Calu3 (cell line): ENCODE data around the gene AK9. TPM values are rescaled to one million over a fixed set of nuclear protein-coding genes. Genes with fewer than 3 reads are reported as not detected.
"Not testable (repeated sequence)": the region's sequence is repeated elsewhere in the genome, so short reads cannot be mapped to it uniquely, and the experiment has no call there.

Source experiments
- BruUV-seq: library from RNA; stranded (reverse); fragments of 400-500 nt; replicated peaks from 2 replicates; lab custom pipeline; 2021; lab: Mats Ljungman, UMichigan
- CTCF ChIA-PET: fragments of 300-600 bp; sonication (Branson Sonifier 250); formaldehyde crosslinking; loops from one replicate; lab custom pipeline; 2022; ENCODE audit warnings: antibody characterized with exemption; lab: Charles Lee
- DNase-seq: peaks from one replicate; pipeline ENCODE4 v3.0.0; 2022
- H3K27ac Mint-ChIP-seq: one replicate; pipeline ENCODE4 v1.8.0; 2022; ENCODE audit warnings: mixed read lengths; ENCODE audit not compliant: unreplicated experiment
- H3K27me3 Mint-ChIP-seq: one replicate; pipeline ENCODE4 v1.8.0; 2022; ENCODE audit warnings: mixed read lengths; ENCODE audit not compliant: unreplicated experiment
- H3K36me3 Mint-ChIP-seq: one replicate; pipeline ENCODE4 v1.8.0; 2022; ENCODE audit warnings: mild to moderate bottlenecking, moderate library complexity, mixed read lengths; ENCODE audit not compliant: insufficient read depth, unreplicated experiment
- H3K4me1 Mint-ChIP-seq: one replicate; pipeline ENCODE4 v1.8.0; 2022; ENCODE audit warnings: mild to moderate bottlenecking, low read depth, mixed read lengths; ENCODE audit not compliant: unreplicated experiment
- H3K4me3 Mint-ChIP-seq: one replicate; pipeline ENCODE4 v1.8.0; 2022; ENCODE audit warnings: mild to moderate bottlenecking, low read depth, moderate library complexity, mixed read lengths; ENCODE audit not compliant: unreplicated experiment
- H3K9me3 Mint-ChIP-seq: one replicate; pipeline ENCODE4 v1.8.0; 2022; ENCODE audit warnings: low read depth, mixed read lengths; ENCODE audit not compliant: unreplicated experiment
- intact Hi-C: fragments of 100-400 bp; cut with micrococcal nuclease; formaldehyde crosslinking; loops from one replicate; pipeline ENCODE4 v1.10.0; 2022; ENCODE audit not compliant: unreplicated experiment
- total RNA-seq: library from RNA; stranded (reverse); gene quantifications from 2 replicates; pipeline ENCODE4 v1.2.3, GENCODE V29; 2022
- TF ChIP-seq, protein P1 (sequence below): fragments of 200-600 bp; IDR thresholded peaks from one replicate; pipeline ENCODE4 v1.8.0; 2022; ENCODE audit warnings: antibody characterized with exemption; ENCODE audit not compliant: unreplicated experiment

Gene AK9
- total RNA-seq, 1 experiment from 2014 or later, result 7.6 TPM

DNA sequence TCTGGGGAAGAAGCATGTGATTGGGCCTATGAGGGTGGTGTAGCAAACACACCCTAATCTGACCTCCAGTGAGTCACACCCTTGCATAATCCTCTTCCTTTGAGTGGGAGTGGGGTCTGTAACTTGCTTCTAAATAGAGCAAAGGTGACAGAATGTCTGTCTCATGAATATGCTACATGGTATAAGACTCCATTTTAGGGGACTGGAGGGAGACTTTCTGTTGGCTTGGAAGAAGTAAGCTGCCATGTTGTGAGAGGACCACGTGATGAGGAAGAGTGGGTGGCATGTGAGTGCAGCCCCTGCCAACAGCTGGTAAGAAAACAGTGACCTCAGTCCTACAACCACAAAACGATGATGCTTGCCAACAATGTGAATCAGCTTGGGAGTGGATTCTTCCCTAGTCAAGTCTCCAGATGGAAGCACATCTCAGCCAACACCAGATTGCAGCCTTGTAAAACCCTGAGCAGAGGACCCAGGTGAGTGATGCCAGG lies 3.7 kb downstream of the AK9 start:
- H3K4me1 Mint-ChIP-seq, result peaks cover 18% of the 10 kb centered on the region
- peak; percentile 31 for DNase-seq
- peak overlapping the region; percentile 64 for H3K27ac Mint-ChIP-seq
- peaks cover 18% of the 10 kb centered on the region for H3K36me3 Mint-ChIP-seq
- TF ChIP-seq, protein P1, sequence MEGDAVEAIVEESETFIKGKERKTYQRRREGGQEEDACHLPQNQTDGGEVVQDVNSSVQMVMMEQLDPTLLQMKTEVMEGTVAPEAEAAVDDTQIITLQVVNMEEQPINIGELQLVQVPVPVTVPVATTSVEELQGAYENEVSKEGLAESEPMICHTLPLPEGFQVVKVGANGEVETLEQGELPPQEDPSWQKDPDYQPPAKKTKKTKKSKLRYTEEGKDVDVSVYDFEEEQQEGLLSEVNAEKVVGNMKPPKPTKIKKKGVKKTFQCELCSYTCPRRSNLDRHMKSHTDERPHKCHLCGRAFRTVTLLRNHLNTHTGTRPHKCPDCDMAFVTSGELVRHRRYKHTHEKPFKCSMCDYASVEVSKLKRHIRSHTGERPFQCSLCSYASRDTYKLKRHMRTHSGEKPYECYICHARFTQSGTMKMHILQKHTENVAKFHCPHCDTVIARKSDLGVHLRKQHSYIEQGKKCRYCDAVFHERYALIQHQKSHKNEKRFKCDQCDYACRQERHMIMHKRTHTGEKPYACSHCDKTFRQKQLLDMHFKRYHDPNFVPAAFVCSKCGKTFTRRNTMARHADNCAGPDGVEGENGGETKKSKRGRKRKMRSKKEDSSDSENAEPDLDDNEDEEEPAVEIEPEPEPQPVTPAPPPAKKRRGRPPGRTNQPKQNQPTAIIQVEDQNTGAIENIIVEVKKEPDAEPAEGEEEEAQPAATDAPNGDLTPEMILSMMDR, result no peak
- no peaks in the 10 kb centered on the region for H3K9me3 Mint-ChIP-seq
- H3K4me3 Mint-ChIP-seq, result no peak overlapping the region
- intact Hi-C loops, result no loop called here
- CTCF ChIA-PET, result interaction anchor here (0.6 to 0.8 kb wide), 2 partner anchors 20 to 232 kb away, joined by 4 read pairs; partner anchors contain the start of gene MICAL1
- no TSS peak for BruUV-seq
- no peaks in the 10 kb centered on the region for H3K27me3 Mint-ChIP-seq

DNA sequence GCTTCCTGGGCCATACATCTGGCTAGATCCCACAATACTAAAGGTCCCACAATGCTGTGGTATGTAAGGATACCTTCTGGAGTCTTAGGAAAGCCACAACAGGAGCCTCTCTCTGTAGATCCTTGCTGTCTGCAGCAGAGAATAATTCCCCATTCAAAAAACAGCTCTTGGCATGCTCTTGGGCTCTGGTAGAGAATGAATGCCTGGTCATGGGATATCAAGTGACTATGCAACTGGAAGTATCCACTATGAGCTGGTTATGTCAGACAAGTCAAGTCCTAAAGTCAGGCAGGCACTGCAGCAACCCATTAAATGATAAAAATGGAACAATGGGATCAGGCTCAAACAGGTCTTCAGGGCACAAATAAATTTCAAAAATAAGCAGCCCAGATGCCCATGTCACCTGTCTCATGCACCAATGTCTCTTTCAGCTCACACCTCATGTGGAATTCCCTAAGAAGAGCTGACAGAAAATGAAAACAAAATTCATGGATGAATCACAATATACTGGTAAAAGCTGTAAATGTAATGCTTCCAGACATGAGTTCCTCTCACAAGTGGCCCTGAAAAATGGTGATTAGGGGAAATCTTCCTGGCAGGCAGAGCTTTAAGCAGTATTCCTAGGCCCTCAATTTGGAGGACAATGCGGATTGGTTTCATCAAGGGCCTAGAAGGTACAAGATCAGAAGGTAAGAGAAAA lies 4.3 kb downstream of the AK9 start:
- Mint-ChIP-seq H3K27ac (peak overlapping the region; percentile 64), H3K4me1 (peaks cover 18% of the 10 kb centered on the region), H3K4me3 (no peak overlapping the region), H3K27me3 (no peaks in the 10 kb centered on the region), H3K36me3 (peaks cover 17% of the 10 kb centered on the region), H3K9me3 (no peaks in the 10 kb centered on the region)
- DNase-seq, result no peak
- intact Hi-C loops, result no loop called here
- BruUV-seq, result no TSS peak
- TF ChIP-seq, protein P1, result no peak
- CTCF ChIA-PET, result interaction anchor here (0.8 kb wide), 1 partner anchor 20 kb away, joined by 4 read pairs; no protein-coding TSS in a partner anchor

DNA sequence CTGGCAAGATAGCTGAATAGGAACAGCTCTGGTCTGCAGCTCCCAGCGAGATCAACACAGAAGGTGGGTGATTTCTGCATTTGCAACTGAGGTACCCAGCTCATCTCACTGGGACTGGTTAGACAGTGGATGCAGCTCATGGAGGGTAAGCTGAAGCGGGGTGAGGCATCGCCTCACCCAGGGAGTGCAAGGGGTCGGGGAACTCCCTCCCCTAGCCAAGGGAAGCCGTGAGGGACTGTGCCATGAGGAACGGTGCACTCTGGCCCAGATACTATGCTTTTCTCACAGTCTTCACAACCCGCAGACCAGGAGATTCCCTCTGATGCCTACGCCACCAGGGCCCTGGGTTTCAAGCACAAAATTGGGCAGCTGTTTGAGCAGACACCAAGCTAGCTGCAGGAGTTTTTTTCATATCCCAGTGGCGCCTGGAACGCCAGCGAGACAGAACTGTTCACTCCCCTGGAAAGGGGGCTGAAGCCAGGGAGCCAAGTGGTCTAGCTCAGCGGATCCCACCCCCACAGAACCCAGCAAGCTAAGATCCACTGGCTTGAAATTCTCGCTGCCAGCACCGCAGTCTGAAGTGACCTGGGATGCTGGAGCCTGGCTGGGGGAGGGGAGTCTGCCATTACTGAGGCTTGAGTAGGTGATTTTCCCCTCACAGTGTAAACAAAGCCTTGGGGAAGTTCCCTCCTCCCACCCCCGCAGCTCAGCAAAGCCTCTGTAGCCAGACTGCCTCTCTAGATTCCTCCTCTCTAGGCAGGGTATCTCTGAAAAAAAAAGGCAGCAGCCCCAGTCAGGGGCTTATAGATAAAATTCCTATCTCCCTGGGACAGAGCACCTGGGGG lies 12.1 kb downstream of the AK9 start:
- H3K4me1 Mint-ChIP-seq, H3K27ac Mint-ChIP-seq, CTCF ChIA-PET, H3K27me3 Mint-ChIP-seq, H3K36me3 Mint-ChIP-seq, intact Hi-C loops, H3K9me3 Mint-ChIP-seq, BruUV-seq: not testable (repeated sequence)
- DNase-seq, result peak; percentile 24
- H3K4me3 Mint-ChIP-seq, result peak overlapping the region; percentile 17

DNA sequence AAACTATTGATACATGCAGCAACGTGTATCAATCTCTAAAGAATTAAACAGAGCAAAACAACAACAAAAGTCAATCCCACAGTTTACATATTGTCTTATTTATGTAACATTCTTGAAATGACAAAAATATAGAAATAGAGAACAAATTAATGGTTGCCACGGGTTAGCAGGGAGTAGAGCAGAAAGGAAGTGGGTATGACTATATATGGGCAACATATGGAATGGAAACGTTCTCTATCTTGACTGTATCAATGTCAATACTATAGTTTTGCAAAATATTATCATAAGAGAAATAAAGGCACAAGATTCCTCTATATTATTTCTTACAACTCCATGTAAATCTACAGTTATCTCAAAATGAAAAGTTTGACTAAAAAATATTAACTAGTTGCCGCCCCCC lies 12.8 kb downstream of the AK9 start:
- Mint-ChIP-seq H3K4me3 (no peak overlapping the region), H3K27me3 (no peaks in the 10 kb centered on the region), H3K4me1 (no peaks in the 10 kb centered on the region), H3K27ac (no peak overlapping the region), H3K9me3 (peaks cover 2% of the 10 kb centered on the region), H3K36me3 (no peaks in the 10 kb centered on the region)
- CTCF ChIA-PET, result no interaction called here
- TF ChIP-seq, protein P1, result no peak
- BruUV-seq, result no TSS peak
- intact Hi-C loops, result no loop called here
- no peak for DNase-seq
